Measurements from ENCODE around the gene UPK2. TPM values are rescaled to one million over a fixed set of nuclear protein-coding genes. Genes with fewer than 3 reads are reported as not detected.

The UPK2 gene
- total and polyA plus RNA-seq, 2 of the 13 experiments (the other 11 are each of a cell fraction or from before 2014, with no cell fraction given) = not detected

DNA sequence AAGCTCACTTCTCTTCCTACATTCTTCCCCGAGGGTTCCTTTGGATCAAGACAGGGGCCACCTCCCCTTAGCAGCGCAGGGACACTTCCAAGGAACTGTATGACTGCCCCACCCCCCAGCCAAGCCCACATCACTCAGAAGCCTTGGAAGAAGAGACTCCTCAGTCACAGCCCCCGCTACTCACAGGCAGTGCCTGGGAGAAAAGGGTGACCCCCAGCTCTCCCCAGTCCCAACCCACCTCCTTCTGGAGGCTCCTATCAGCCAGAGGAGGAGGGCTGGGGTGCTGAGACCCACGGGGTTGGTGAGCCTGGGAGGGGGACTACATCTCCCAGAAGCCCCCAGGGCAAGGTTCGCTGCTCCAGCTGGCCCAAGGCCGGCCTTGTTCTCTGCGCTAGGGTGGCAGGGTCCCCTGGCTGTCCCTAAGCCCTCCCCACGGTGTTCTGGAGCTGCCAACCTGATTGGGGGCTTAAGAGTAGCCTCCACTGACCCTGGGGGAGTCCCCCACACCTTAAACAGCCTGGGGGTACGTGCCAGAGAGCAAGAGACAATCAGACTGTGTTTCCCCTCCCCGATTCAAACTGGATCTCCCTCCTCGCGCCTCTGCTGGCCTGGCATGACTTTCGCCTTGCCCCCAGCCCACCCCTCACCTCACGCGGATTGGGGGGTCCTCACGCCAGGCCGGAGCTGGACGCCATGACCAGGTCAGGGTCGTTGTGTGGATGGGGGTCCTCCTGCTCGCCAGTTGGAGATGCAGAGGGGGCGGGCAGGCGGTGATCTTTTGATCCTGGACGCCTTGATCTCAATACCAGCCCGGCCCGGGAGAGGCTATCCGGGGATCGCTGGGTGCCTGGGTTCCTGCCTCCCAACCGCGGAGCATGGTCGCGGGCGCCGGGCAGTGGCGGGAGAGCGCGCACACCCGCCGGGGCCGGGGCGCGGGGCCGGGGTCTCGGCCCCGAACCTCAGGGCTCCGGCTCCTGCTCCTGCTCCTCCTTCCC lies 31.2 kb upstream of the UPK2 start (continued):
- TF ChIP-seq, protein P1, sequence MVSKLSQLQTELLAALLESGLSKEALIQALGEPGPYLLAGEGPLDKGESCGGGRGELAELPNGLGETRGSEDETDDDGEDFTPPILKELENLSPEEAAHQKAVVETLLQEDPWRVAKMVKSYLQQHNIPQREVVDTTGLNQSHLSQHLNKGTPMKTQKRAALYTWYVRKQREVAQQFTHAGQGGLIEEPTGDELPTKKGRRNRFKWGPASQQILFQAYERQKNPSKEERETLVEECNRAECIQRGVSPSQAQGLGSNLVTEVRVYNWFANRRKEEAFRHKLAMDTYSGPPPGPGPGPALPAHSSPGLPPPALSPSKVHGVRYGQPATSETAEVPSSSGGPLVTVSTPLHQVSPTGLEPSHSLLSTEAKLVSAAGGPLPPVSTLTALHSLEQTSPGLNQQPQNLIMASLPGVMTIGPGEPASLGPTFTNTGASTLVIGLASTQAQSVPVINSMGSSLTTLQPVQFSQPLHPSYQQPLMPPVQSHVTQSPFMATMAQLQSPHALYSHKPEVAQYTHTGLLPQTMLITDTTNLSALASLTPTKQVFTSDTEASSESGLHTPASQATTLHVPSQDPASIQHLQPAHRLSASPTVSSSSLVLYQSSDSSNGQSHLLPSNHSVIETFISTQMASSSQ (IDR thresholded peaks at IDR 0.05; ENCODE audit: low read depth) = no peak
- TF ChIP-seq, protein P1 (CRISPR knock-in tag; IDR thresholded peaks at IDR 0.05; ENCODE audit: borderline replicate concordance) = no peak
- TF ChIP-seq SMC3 (IDR thresholded peaks at IDR 0.05; ENCODE audit: low read length) (no peak), CCAR2 (optimal IDR thresholded peaks at IDR 0.05; ENCODE audit: low read depth, low read length) (no peak), SNAI1 (CRISPR knock-in tag; IDR thresholded peaks at IDR 0.05; ENCODE audit: borderline replicate concordance) (no peak), ZNF251 (CRISPR knock-in tag; IDR thresholded peaks at IDR 0.05) (no peak), MAF1 (CRISPR knock-in tag; IDR thresholded peaks at IDR 0.05; ENCODE audit: borderline replicate concordance) (no peak), ESRRA (CRISPR knock-in tag; IDR thresholded peaks at IDR 0.05; ENCODE audit: low read depth) (peak; percentile 42; the same call in 1 of the 2 replicates), KAT7 (CRISPR knock-in tag; IDR thresholded peaks at IDR 0.05; ENCODE audit: borderline replicate concordance) (0 out of 2 replicates have a peak, but pooled peaks have one; percentile 18), BRCA1 (CRISPR knock-in tag; IDR thresholded peaks at IDR 0.05) (no peak), ZNF615 (CRISPR knock-in tag; IDR thresholded peaks at IDR 0.05; ENCODE audit: borderline replicate concordance) (no peak), BCL6 (CRISPR knock-in tag; IDR thresholded peaks at IDR 0.05) (no peak), ZNF34 (CRISPR knock-in tag; IDR thresholded peaks at IDR 0.05; ENCODE audit: borderline replicate concordance) (no peak), ZNF746 (CRISPR knock-in tag; IDR thresholded peaks at IDR 0.05) (no peak), KLF11 (CRISPR knock-in tag; IDR thresholded peaks at IDR 0.05) (no peak), GFI1 (CRISPR knock-in tag; IDR thresholded peaks at IDR 0.05; ENCODE audit: borderline replicate concordance) (no peak), MIER3 (CRISPR knock-in tag; IDR thresholded peaks at IDR 0.05; ENCODE audit: borderline replicate concordance) (no peak), ZFX (CRISPR knock-in tag; IDR thresholded peaks at IDR 0.05; ENCODE audit: low read depth) (peak; percentile 94), FOXO1 (CRISPR knock-in tag; IDR thresholded peaks at IDR 0.05) (no peak), SIX4 (CRISPR knock-in tag; IDR thresholded peaks at IDR 0.05) (no peak), FOSL2 (CRISPR knock-in tag; IDR thresholded peaks at IDR 0.05) (no peak), ZNF839 (CRISPR knock-in tag; IDR thresholded peaks at IDR 0.05; ENCODE audit: borderline replicate concordance) (no peak)
- TF ChIP-seq, protein P2, sequence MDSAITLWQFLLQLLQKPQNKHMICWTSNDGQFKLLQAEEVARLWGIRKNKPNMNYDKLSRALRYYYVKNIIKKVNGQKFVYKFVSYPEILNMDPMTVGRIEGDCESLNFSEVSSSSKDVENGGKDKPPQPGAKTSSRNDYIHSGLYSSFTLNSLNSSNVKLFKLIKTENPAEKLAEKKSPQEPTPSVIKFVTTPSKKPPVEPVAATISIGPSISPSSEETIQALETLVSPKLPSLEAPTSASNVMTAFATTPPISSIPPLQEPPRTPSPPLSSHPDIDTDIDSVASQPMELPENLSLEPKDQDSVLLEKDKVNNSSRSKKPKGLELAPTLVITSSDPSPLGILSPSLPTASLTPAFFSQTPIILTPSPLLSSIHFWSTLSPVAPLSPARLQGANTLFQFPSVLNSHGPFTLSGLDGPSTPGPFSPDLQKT (CRISPR knock-in tag; IDR thresholded peaks at IDR 0.05; ENCODE audit: borderline replicate concordance) = no peak
- TF ChIP-seq, protein P3, sequence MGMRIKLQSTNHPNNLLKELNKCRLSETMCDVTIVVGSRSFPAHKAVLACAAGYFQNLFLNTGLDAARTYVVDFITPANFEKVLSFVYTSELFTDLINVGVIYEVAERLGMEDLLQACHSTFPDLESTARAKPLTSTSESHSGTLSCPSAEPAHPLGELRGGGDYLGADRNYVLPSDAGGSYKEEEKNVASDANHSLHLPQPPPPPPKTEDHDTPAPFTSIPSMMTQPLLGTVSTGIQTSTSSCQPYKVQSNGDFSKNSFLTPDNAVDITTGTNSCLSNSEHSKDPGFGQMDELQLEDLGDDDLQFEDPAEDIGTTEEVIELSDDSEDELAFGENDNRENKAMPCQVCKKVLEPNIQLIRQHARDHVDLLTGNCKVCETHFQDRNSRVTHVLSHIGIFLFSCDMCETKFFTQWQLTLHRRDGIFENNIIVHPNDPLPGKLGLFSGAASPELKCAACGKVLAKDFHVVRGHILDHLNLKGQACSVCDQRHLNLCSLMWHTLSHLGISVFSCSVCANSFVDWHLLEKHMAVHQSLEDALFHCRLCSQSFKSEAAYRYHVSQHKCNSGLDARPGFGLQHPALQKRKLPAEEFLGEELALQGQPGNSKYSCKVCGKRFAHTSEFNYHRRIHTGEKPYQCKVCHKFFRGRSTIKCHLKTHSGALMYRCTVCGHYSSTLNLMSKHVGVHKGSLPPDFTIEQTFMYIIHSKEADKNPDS (CRISPR knock-in tag; IDR thresholded peaks at IDR 0.05) = no peak

Measured in HepG2 (cell line).